Peyer's patch (tissue), 4 donors: ENCODE results near the gene ADAMTSL3.

ENCODE experiments used
- CTCF ChIP-seq, 6 experiments: fragments of 450-650 bp in 4 of 6; fragments of 200-600 bp in 2 of 6; sonication (generic) in 1 of 6; IDR thresholded peaks; one replicate each; pipeline ENCODE4 v1.5.1; 2017 to 2019; ENCODE audit warnings: antibody characterized with exemption in 6 of 6, mild to moderate bottlenecking in 3 of 6, moderate library complexity in 1 of 6
- POLR2A ChIP-seq, 2 donors: fragments of 450-650 bp; IDR thresholded peaks; one replicate each; pipeline ENCODE4 v1.5.1; 2017; ENCODE audit warnings: antibody characterized with exemption in 2 of 2, mild to moderate bottlenecking in 2 of 2, moderate library complexity in 2 of 2

- TF ChIP-seq CTCF (IDR thresholded peaks at IDR 0.05): no peak
- TF ChIP-seq POLR2A (IDR thresholded peaks at IDR 0.05): no peak
Observed at GRCh38 chr15:83928878-83929418, 275.0 kb downstream of the ADAMTSL3 start.
